DND-41 (cell line): Measurements from ENCODE around the gene TPM2.

Source experiments
- CTCF ChIP-seq: IDR thresholded peaks from 2 replicates; pipeline ENCODE4 v1.5.1; 2012; ENCODE audit warnings: borderline replicate concordance, low read length, moderate library complexity, mild to moderate bottlenecking; ENCODE audit not compliant: poor library complexity, severe bottlenecking; ENCODE audit errors: extremely low read depth
- EZH2 ChIP-seq: IDR thresholded peaks from 3 replicates; pipeline ENCODE4 v1.6.1; 2012; ENCODE audit warnings: borderline replicate concordance, low read depth, mild to moderate bottlenecking, moderate library complexity, low read length, inconsistent platforms; ENCODE audit not compliant: severe bottlenecking

- TF ChIP-seq CTCF (no peak), EZH2 (no peak)
Measured at GRCh38 chr9:35649431-35650340, 40.0 kb downstream of the TPM2 start.
